GM21367 (cell line): ENCODE measurements around the gene GPR156.
"Not testable (repeated sequence)": the region's sequence is repeated elsewhere in the genome, so short reads cannot be mapped to it uniquely, and the experiment has no call there.

ENCODE experiments used
- ATAC-seq: cut with Tn5 transposase; IDR thresholded peaks from one replicate; pipeline ENCODE4 v1.9.1; 2021; ENCODE audit not compliant: unreplicated experiment

Gene GPR156

GRCh38 chr3:120284747-120285507 is at the start of gene GPR156:
Gene GPR156 (minus strand): TSS chr3:120285222. CDS start chr3:120244098, 41,124 bp downstream.
- no peak for ATAC-seq

GRCh38 chr3:120332646-120333045 is 47.6 kb upstream of the GPR156 start:
- no peak for ATAC-seq

- ATAC-seq: no peak
These were observed 46.1 kb upstream of the GPR156 start for GRCh38 chr3:120331076-120331475.

- no peak for ATAC-seq
These were observed 41.8 kb upstream of the GPR156 start for GRCh38 chr3:120326784-120327183.

- no peak for ATAC-seq
These were observed 39.2 kb upstream of the GPR156 start for GRCh38 chr3:120324190-120324589.

GRCh38 chr3:120323761-120324160 is 38.7 kb upstream of the GPR156 start:
- ATAC-seq: not testable (repeated sequence)

GRCh38 chr3:120311863-120312794 is 27.1 kb upstream of the GPR156 start:
- no peak for ATAC-seq

- no peak for ATAC-seq
These were observed 21.8 kb upstream of the GPR156 start for GRCh38 chr3:120306519-120307455.

GRCh38 chr3:120304616-120305015 is 19.6 kb upstream of the GPR156 start:
- no peak for ATAC-seq

- ATAC-seq: no peak
These were observed 17.3 kb upstream of the GPR156 start for GRCh38 chr3:120302361-120302760.

- no peak for ATAC-seq
These were observed 15.9 kb upstream of the GPR156 start for GRCh38 chr3:120300971-120301370.

- ATAC-seq: no peak
These were observed 14.4 kb upstream of the GPR156 start for GRCh38 chr3:120299403-120299802.

GRCh38 chr3:120298996-120299395 is 14.0 kb upstream of the GPR156 start:
- no peak for ATAC-seq

GRCh38 chr3:120291552-120291951 is 6.5 kb upstream of the GPR156 start:
- ATAC-seq: not testable (repeated sequence)

GRCh38 chr3:120289636-120290035 is 4.6 kb upstream of the GPR156 start:
- no peak for ATAC-seq

GRCh38 chr3:120286465-120286864 is 1.4 kb upstream of the GPR156 start:
- no peak for ATAC-seq

- ATAC-seq: no peak
These were observed 453 bp upstream of the GPR156 start for GRCh38 chr3:120285508-120285841.

- ATAC-seq: no peak
These were observed 3.8 kb downstream of the GPR156 start for GRCh38 chr3:120281261-120281660.

GRCh38 chr3:120280566-120280965 is 4.5 kb downstream of the GPR156 start:
- no peak for ATAC-seq

- no peak for ATAC-seq
These were observed 5.0 kb downstream of the GPR156 start for GRCh38 chr3:120280026-120280425.

GRCh38 chr3:120276767-120277166 is 8.3 kb downstream of the GPR156 start:
- no peak for ATAC-seq
